GM19372 (cell line): ENCODE data around the gene DUOX2.

Source experiments
- ATAC-seq: cut with Tn5 transposase; IDR thresholded peaks from one replicate; pipeline ENCODE4 v1.9.1; 2021; ENCODE audit warnings: mild to moderate bottlenecking, low read depth, moderate library complexity; ENCODE audit not compliant: unreplicated experiment

The DUOX2 gene

GRCh38 chr15:45121020-45121419 is 7.0 kb upstream of the DUOX2 start:
- no peak for ATAC-seq

GRCh38 chr15:45120081-45120972 is 6.4 kb upstream of the DUOX2 start:
- ATAC-seq: no peak

- no peak for ATAC-seq
Observed at GRCh38 chr15:45118996-45119395, 5.0 kb upstream of the DUOX2 start.

- ATAC-seq: peak; percentile 91
Observed at GRCh38 chr15:45118131-45118588, 4.2 kb upstream of the DUOX2 start.

GRCh38 chr15:45117308-45118130 is 3.5 kb upstream of the DUOX2 start:
- ATAC-seq: no peak

GRCh38 chr15:45116482-45117307 is 2.7 kb upstream of the DUOX2 start:
- no peak for ATAC-seq

GRCh38 chr15:45116006-45116481 is 2.1 kb upstream of the DUOX2 start:
- no peak for ATAC-seq

GRCh38 chr15:45115312-45115820 is 1.4 kb upstream of the DUOX2 start:
- no peak for ATAC-seq

- ATAC-seq: no peak
Observed at GRCh38 chr15:45114751-45115085, 746 bp upstream of the DUOX2 start.

- no peak for ATAC-seq
Observed at GRCh38 chr15:45113380-45113990, 487 bp downstream of the DUOX2 start.

GRCh38 chr15:45112591-45113379 is 1.2 kb downstream of the DUOX2 start:
- no peak for ATAC-seq

- no peak for ATAC-seq
Observed at GRCh38 chr15:45112143-45112590, 1.8 kb downstream of the DUOX2 start.

- ATAC-seq: no peak
Observed at GRCh38 chr15:45111390-45112142, 2.4 kb downstream of the DUOX2 start.

- ATAC-seq: no peak
Observed at GRCh38 chr15:45110256-45110820, 3.6 kb downstream of the DUOX2 start.

- ATAC-seq: no peak
Observed at GRCh38 chr15:45107941-45108630, 5.9 kb downstream of the DUOX2 start.

GRCh38 chr15:45106002-45106790 is 7.8 kb downstream of the DUOX2 start:
- no peak for ATAC-seq

- ATAC-seq: no peak
Observed at GRCh38 chr15:45105586-45105985, 8.4 kb downstream of the DUOX2 start.
